H1 (cell line): ENCODE measurements around the gene LAG3. TPM values are rescaled to one million over a fixed set of nuclear protein-coding genes. Genes with fewer than 3 reads are reported as not detected.

Source experiments
- CTCF ChIA-PET: fragments of 300-600 bp; sonication (Branson Sonifier 250); formaldehyde crosslinking; loops from one replicate; lab custom pipeline; 2021; ENCODE audit not compliant: partially characterized antibody; lab: Charles Lee
- POLR2A ChIA-PET: fragments of 300-600 bp; sonication (Branson Sonifier 250); formaldehyde crosslinking; loops from one replicate; lab custom pipeline; 2021; ENCODE audit warnings: inconsistent platforms; ENCODE audit not compliant: partially characterized antibody; lab: Charles Lee
- DNase-seq, 2 experiments: peaks; one replicate each; pipeline versions ENCODE4 v3.0.0 to v3.0.0-alpha.2; 2010 to 2022; ENCODE audit warnings: low spot score in 2 of 2, low read depth in 1 of 2, mixed read lengths in 1 of 2
- FAIRE-seq: peaks from 2 replicates; lab custom pipeline; 2011; peaks lifted over from hg19 to GRCh38; lab: Jason Lieb, UNC
- H2AFZ ChIP-seq: 2 replicates; pipeline ENCODE4 v1.8.1; 2012; ENCODE audit warnings: low read length, inconsistent platforms
- H2AK5ac ChIP-seq: 2 replicates; pipeline ENCODE4 v1.6.1; 2013; ENCODE audit warnings: low read depth, low read length
- H2BK120ac ChIP-seq: replicated peaks from 2 replicates; pipeline ENCODE3; 2013; ENCODE audit warnings: low read depth, low read length, inconsistent platforms
- H2BK12ac ChIP-seq: 2 replicates; pipeline ENCODE4 v1.6.1; 2013; ENCODE audit warnings: low read depth, low read length
- H2BK15ac ChIP-seq: 2 replicates; pipeline ENCODE4 v1.6.1; 2013; ENCODE audit warnings: low read length
- H2BK20ac ChIP-seq: 2 replicates; pipeline ENCODE4 v1.6.1; 2013; ENCODE audit warnings: low read length
- H2BK5ac ChIP-seq: 2 replicates; pipeline ENCODE4 v1.6.1; 2013; ENCODE audit warnings: low read depth, low read length
- H3K14ac ChIP-seq: 2 replicates; pipeline ENCODE4 v1.6.1; 2013; ENCODE audit warnings: inconsistent platforms; ENCODE audit not compliant: insufficient read length
- H3K18ac ChIP-seq: 2 replicates; pipeline ENCODE4 v1.6.1; 2013; ENCODE audit warnings: low read length; ENCODE audit errors: extremely low read depth
- H3K23ac ChIP-seq: 2 replicates; pipeline ENCODE4 v1.6.1; 2013; ENCODE audit warnings: inconsistent platforms; ENCODE audit not compliant: insufficient read length
- H3K23me2 ChIP-seq: 2 replicates; pipeline ENCODE4 v1.6.1; 2013; ENCODE audit warnings: low read depth, low read length
- H3K27ac ChIP-seq: 2 replicates; pipeline ENCODE4 v1.6.1; 2011; ENCODE audit warnings: low read depth, low read length, inconsistent platforms
- H3K27me3 ChIP-seq, 4 experiments: replicated peaks in 1 of 4; 1 replicate in 1 of 4; 2 replicates in 3 of 4; pipeline versions ENCODE4 v1.6.1 to v1.8.1; 2011 to 2013; ENCODE audit warnings: low read length in 3 of 4, mild to moderate bottlenecking in 3 of 4, inconsistent platforms in 2 of 4, mixed read lengths in 2 of 4, moderate library complexity in 1 of 4; ENCODE audit not compliant: control insufficient read depth in 3 of 4, insufficient read depth in 3 of 4; ENCODE audit errors: extremely low read depth in 1 of 4
- H3K36me3 ChIP-seq, 4 experiments: 2 replicates each; pipeline versions ENCODE4 v1.6.1 to v1.8.1; 2011 to 2013; ENCODE audit warnings: mild to moderate bottlenecking in 4 of 4, low read length in 3 of 4, moderate library complexity in 2 of 4, control low read depth in 1 of 4, inconsistent platforms in 1 of 4; ENCODE audit not compliant: insufficient read depth in 4 of 4, control insufficient read depth in 2 of 4
- H3K4ac ChIP-seq: replicated peaks from 2 replicates; pipeline ENCODE3; 2013; ENCODE audit warnings: low read length, low read depth, mixed read lengths, inconsistent platforms; ENCODE audit not compliant: insufficient read length
- H3K4me1 ChIP-seq, 4 experiments: replicated peaks in 1 of 4; 1 replicate in 1 of 4; 2 replicates in 3 of 4; pipeline versions ENCODE4 v1.6.1 to v1.8.1; 2011 to 2013; ENCODE audit warnings: low read length in 3 of 4, inconsistent platforms in 2 of 4, mixed read lengths in 1 of 4; ENCODE audit not compliant: insufficient read depth in 4 of 4, control insufficient read depth in 3 of 4
- H3K4me2 ChIP-seq, 2 experiments: 2 replicates each; pipeline versions ENCODE4 v1.6.1 to v1.8.1; 2011 to 2013; ENCODE audit warnings: low read depth in 2 of 2, low read length in 2 of 2, control low read depth in 1 of 2, inconsistent platforms in 1 of 2, mild to moderate bottlenecking in 1 of 2; ENCODE audit not compliant: insufficient read depth in 1 of 2
- H3K4me3 ChIP-seq, 4 experiments: fragments of 200-600, 300-600 bp in 1 of 4; sonication (generic), shearing (Covaris generic), sonication (Bioruptor Twin) in 1 of 4; 2 replicates each; pipeline versions ENCODE4 v1.5.1 to v1.8.1; 2011 to 2016; ENCODE audit warnings: low read length in 4 of 4, low read depth in 3 of 4, control low read depth in 2 of 4, inconsistent platforms in 2 of 4, mild to moderate bottlenecking in 2 of 4, mixed read lengths in 1 of 4, moderate library complexity in 1 of 4; ENCODE audit not compliant: insufficient read depth in 2 of 4; ENCODE audit errors: extremely low read depth in 1 of 4
- H3K56ac ChIP-seq: replicated peaks from 2 replicates; pipeline ENCODE3; 2013; ENCODE audit warnings: low read depth, mild to moderate bottlenecking, mixed read lengths, low read length, inconsistent platforms; ENCODE audit not compliant: insufficient read length
- H3K79me1 ChIP-seq: 2 replicates; pipeline ENCODE4 v1.6.1; 2013; ENCODE audit warnings: low read depth, low read length, control low read depth
- H3K79me2 ChIP-seq, 2 experiments: 2 replicates each; pipeline versions ENCODE4 v1.6.1 to v1.8.1; 2012 to 2013; ENCODE audit warnings: low read length in 2 of 2, mild to moderate bottlenecking in 2 of 2, inconsistent platforms in 1 of 2; ENCODE audit not compliant: insufficient read depth in 2 of 2, control insufficient read depth in 1 of 2
- H3K9ac ChIP-seq, 4 experiments: replicated peaks in 1 of 4; 1 replicate in 1 of 4; 2 replicates in 3 of 4; pipeline versions ENCODE4 v1.6.1 to v1.8.1; 2011 to 2013; ENCODE audit warnings: low read depth in 3 of 4, low read length in 3 of 4, control low read depth in 2 of 4, mild to moderate bottlenecking in 2 of 4, moderate library complexity in 2 of 4, inconsistent platforms in 1 of 4; ENCODE audit errors: extremely low read depth in 1 of 4
- H3K9me3 ChIP-seq, 2 experiments: 2 replicates each; pipeline versions ENCODE4 v1.6.1 to v1.8.1; 2012 to 2013; ENCODE audit warnings: mild to moderate bottlenecking in 2 of 2, moderate library complexity in 2 of 2, control low read depth in 1 of 2, inconsistent platforms in 1 of 2, low read depth in 1 of 2, low read length in 1 of 2, mixed read lengths in 1 of 2; ENCODE audit not compliant: insufficient read depth in 2 of 2
- H4K20me1 ChIP-seq, 2 experiments: replicated peaks in 1 of 2; 2 replicates each; pipeline versions ENCODE3 to v1.8.1; 2011 to 2013; ENCODE audit warnings: inconsistent platforms in 2 of 2, low read length in 2 of 2, mild to moderate bottlenecking in 1 of 2; ENCODE audit not compliant: insufficient read depth in 2 of 2, control insufficient read depth in 1 of 2
- H4K5ac ChIP-seq: 2 replicates; pipeline ENCODE4 v1.6.1; 2013; ENCODE audit warnings: low read length, low read depth, mixed read lengths, inconsistent platforms; ENCODE audit not compliant: insufficient read length
- H4K8ac ChIP-seq: 2 replicates; pipeline ENCODE4 v1.8.0; 2013; ENCODE audit warnings: mild to moderate bottlenecking, moderate library complexity, low read length, inconsistent platforms; ENCODE audit not compliant: insufficient read depth; ENCODE audit errors: extremely low read depth
- H4K91ac ChIP-seq: replicated peaks from 2 replicates; pipeline ENCODE3; 2013; ENCODE audit warnings: low read length, mixed read lengths, inconsistent platforms; ENCODE audit not compliant: insufficient read length
- CBX5 ChIP-seq: fragments of 300-800, 300-1000 bp; sonication (generic); IDR thresholded peaks from 2 replicates; pipeline ENCODE4 v1.7.1; 2016; ENCODE audit warnings: antibody characterized with exemption, low read length, low read depth
- CEBPB ChIP-seq: IDR thresholded peaks from 2 replicates; pipeline ENCODE4 v1.6.1; 2012; ENCODE audit warnings: low read depth, low read length
- CHD2 ChIP-seq: IDR thresholded peaks from 2 replicates; pipeline ENCODE4 v1.6.1; 2012; ENCODE audit warnings: low read length, improper control_type of control experiment
- CTCF ChIP-seq, 3 experiments: IDR thresholded peaks; 1 replicate in 2 of 3; 2 replicates in 1 of 3; pipeline versions ENCODE4 v1.5.1 to v1.6.1; 2011; ENCODE audit warnings: low read length in 3 of 3, mild to moderate bottlenecking in 3 of 3, inconsistent platforms in 2 of 3, low read depth in 1 of 3, moderate library complexity in 1 of 3; ENCODE audit not compliant: insufficient read depth in 1 of 3; ENCODE audit errors: control extremely low read depth in 1 of 3
- HDAC2 ChIP-seq, 2 experiments: fragments of 300-600 bp in 1 of 2; sonication (generic) in 1 of 2; IDR thresholded peaks; 2 replicates each; pipeline ENCODE4 v1.6.1; 2011 to 2012; ENCODE audit warnings: low read depth in 2 of 2, low read length in 2 of 2, mild to moderate bottlenecking in 2 of 2, moderate library complexity in 2 of 2, borderline replicate concordance in 1 of 2, inconsistent platforms in 1 of 2
- KDM1A ChIP-seq: fragments of 200-600, 300-600 bp; sonication (generic); IDR thresholded peaks from 2 replicates; pipeline ENCODE4 v1.7.1; 2016; ENCODE audit warnings: mild to moderate bottlenecking, low read length, borderline replicate concordance
- RNF2 ChIP-seq: fragments of 200-900, 300-1000 bp; sonication (generic); IDR thresholded peaks from 2 replicates; pipeline ENCODE4 v1.7.1; 2016; ENCODE audit warnings: borderline replicate concordance, low read depth, mild to moderate bottlenecking, antibody characterized with exemption, low read length; ENCODE audit not compliant: poor library complexity, severe bottlenecking; ENCODE audit errors: missing control alignments
- SAP30 ChIP-seq: fragments of 300-600 bp; sonication (generic); IDR thresholded peaks from 2 replicates; pipeline ENCODE4 v1.7.1; 2012; ENCODE audit warnings: low read length, moderate library complexity, mild to moderate bottlenecking, inconsistent platforms; ENCODE audit not compliant: insufficient read depth, insufficient replicate concordance
- SIX5 ChIP-seq: IDR thresholded peaks from 2 replicates; pipeline ENCODE4 v1.6.1; 2011; ENCODE audit warnings: mild to moderate bottlenecking, low read depth, low read length
- SUZ12 ChIP-seq: fragments of 200-600 bp; sonication (generic); IDR thresholded peaks from 2 replicates; pipeline ENCODE4 v1.6.1; 2012; ENCODE audit warnings: mild to moderate bottlenecking, inconsistent platforms, low read length, moderate library complexity, mixed read lengths
- whole genome bisulfite sequencing, 2 experiments: shearing (Covaris generic) in 1 of 2; methylation state at CpG; one replicate each; pipeline versions ENCODE4 v1.1.6 to v1.1.7; 2013 to 2015; ENCODE audit warnings: low lambda C conversion rate in 2 of 2, mixed read lengths in 2 of 2, inconsistent platforms in 1 of 2, low coverage in 1 of 2, missing lambda C conversion rate in 1 of 2; ENCODE audit not compliant: insufficient replicate concordance in 2 of 2, insufficient coverage in 1 of 2, insufficient read length in 1 of 2; ENCODE audit errors: extremely low coverage in 1 of 2, missing lambda C conversion rate in 1 of 2; 5-methylcytosine and 5-hydroxymethylcytosine counted together
- polyA plus RNA-seq, 7 experiments: library from polyadenylated mRNA; depleted of rRNA in 3 of 7; stranded (reverse) in 5 of 7; unstranded in 2 of 7; fragments of >200 nt in 5 of 7; fragments of 200-250 nt in 2 of 7; gene quantifications; 1 replicate in 5 of 7; 2 replicates in 1 of 7; 4 replicates in 1 of 7; pipeline versions ENCODE4 v1.2.1 to v1.2.3, GENCODE V29; 2011 to 2013; ENCODE audit warnings: missing spikeins in 2 of 7, mixed read lengths in 2 of 7
- total RNA-seq: library from RNA; stranded (reverse); fragmentation: NEBNext Ultra II Directional; extraction: Animal tissue kit (Norgen Biotek cat#: 25700); gene quantifications from 2 replicates; pipeline ENCODE4 v1.2.1, GENCODE V29; 2021

The LAG3 gene
- total and polyA plus RNA-seq, 2 of the 8 experiments (the other 6 are each of a cell fraction or from before 2014, with no cell fraction given): 1.1 to 3.1 TPM

GRCh38 chr12:6816598-6816997 is 44.3 kb downstream of the LAG3 start:
- no peak overlapping the region; the same call in 1 of the 2 replicates for H4K8ac ChIP-seq
- no peak overlapping the region for H2AK5ac ChIP-seq
- H3K56ac ChIP-seq: no peak overlapping the region
- H3K4me2 ChIP-seq: no peak overlapping the region
- peaks cover 13% of the 10 kb centered on the region for H3K23me2 ChIP-seq
- no peak overlapping the region for H4K91ac ChIP-seq
- no peak overlapping the region for H3K14ac ChIP-seq
- H3K9ac ChIP-seq: no peak overlapping the region
- H2BK20ac ChIP-seq: no peak overlapping the region
- no peak overlapping the region for H4K5ac ChIP-seq
- H3K27ac ChIP-seq: no peak overlapping the region
- CTCF ChIA-PET: interaction anchor here (0.6 to 3.2 kb wide), 4 partner anchors 9 to 290 kb away, joined by 3 to 19 read pairs (median 4); no protein-coding TSS in a partner anchor
- H3K79me1 ChIP-seq: no peaks in the 10 kb centered on the region
- no peaks in the 10 kb centered on the region for H3K79me2 ChIP-seq
- H3K4me3 ChIP-seq: no peak overlapping the region
- no peak overlapping the region for H2BK120ac ChIP-seq
- DNase-seq: no peak
- H3K9me3 ChIP-seq: peaks cover 0 to 2% of the 10 kb centered on the region in 2 experiments; a peak in 1 of 4 replicates
- POLR2A ChIA-PET: interaction anchor here (0.8 to 1.7 kb wide), 6 partner anchors 12 to 127 kb away, joined by 3 to 7 read pairs (median 5); partner anchors contain the start of genes C12orf57, MLF2, P3H3 and PTMS
- H2BK15ac ChIP-seq: peak overlapping the region; percentile 72; the same call in 1 of the 2 replicates
- H2AFZ ChIP-seq: no peak overlapping the region
- no peak for FAIRE-seq
- H3K36me3 ChIP-seq: no peaks in the 10 kb centered on the region; a peak in 1 of 8 replicates
- H3K27me3 ChIP-seq: peaks cover 0 to 2% (median 0%) of the 10 kb centered on the region in 4 experiments; a peak in 4 of 7 replicates
- no peak overlapping the region for H2BK12ac ChIP-seq
- no peak overlapping the region for H3K23ac ChIP-seq
- H4K20me1 ChIP-seq: peaks cover 0 to 6% of the 10 kb centered on the region in 2 experiments
- 89% methylated on average over 3 of the region's 3 CpGs; no CpG with 5 or more reads in 1 of the 2 experiments for WGBS, 2 experiments
- peaks cover 4 to 32% (median 21%) of the 10 kb centered on the region in 4 experiments for H3K4me1 ChIP-seq
- no peak overlapping the region for H2BK5ac ChIP-seq
- H3K4ac ChIP-seq: no peak overlapping the region
- H3K18ac ChIP-seq: no peak overlapping the region
- TF ChIP-seq SIX5: no peak
- TF ChIP-seq RNF2: no peak
- no peak for TF ChIP-seq CTCF (IDR thresholded peaks at IDR 0.05; ENCODE audit: control extremely low read depth in 1 of 3, insufficient read depth in 1 of 3, low read depth in 1 of 3, low read length in 3 of 3)
- no peak for TF ChIP-seq SAP30
- no peak for TF ChIP-seq CBX5
- no peak for TF ChIP-seq CEBPB
- no peak for TF ChIP-seq CHD2
- no peak for TF ChIP-seq HDAC2 (IDR thresholded peaks at IDR 0.05; ENCODE audit: borderline replicate concordance in 1 of 2, low read depth in 2 of 2, low read length in 2 of 2)
- no peak for TF ChIP-seq KDM1A
- TF ChIP-seq SUZ12: no peak
